IPS-NIHi11 (cell line): ENCODE results near the gene CHMP3.

ENCODE experiments used
- DNase-seq: peaks from one replicate; pipeline ENCODE4 v3.0.0; 2012; ENCODE audit warnings: mixed read lengths, low spot score

Gene CHMP3

GRCh38 chr2:86466306-86466705, 96.9 kb downstream of the CHMP3 start:
- DNase-seq: no peak

GRCh38 chr2:86464652-86465051, 98.6 kb downstream of the CHMP3 start:
- DNase-seq: no peak

- DNase-seq: no peak
Observed at GRCh38 chr2:86461042-86461743, 102.0 kb downstream of the CHMP3 start.

DNA sequence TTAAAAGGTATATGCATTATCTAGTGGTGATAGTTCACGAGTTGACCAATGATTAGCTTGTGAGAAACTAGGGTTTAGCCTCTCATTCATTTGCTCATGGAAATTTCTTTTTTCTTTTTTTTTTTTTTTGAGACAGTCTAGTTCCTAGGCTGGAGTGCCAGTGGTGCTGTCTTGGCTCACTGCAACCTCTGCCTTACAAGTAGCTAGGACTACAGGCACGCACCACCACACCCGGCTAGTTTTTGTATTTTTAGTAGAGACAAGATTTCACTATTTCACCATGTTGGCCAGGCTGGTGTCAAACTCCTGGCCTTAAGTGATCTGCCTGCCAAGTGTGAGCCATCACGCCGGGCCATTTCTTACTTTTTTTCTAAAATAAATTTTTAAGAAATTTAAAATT, 108.1 kb downstream of the CHMP3 start:
- DNase-seq: no peak

- DNase-seq: no peak
Observed at GRCh38 chr2:86454238-86454637, 109.0 kb downstream of the CHMP3 start.

DNA sequence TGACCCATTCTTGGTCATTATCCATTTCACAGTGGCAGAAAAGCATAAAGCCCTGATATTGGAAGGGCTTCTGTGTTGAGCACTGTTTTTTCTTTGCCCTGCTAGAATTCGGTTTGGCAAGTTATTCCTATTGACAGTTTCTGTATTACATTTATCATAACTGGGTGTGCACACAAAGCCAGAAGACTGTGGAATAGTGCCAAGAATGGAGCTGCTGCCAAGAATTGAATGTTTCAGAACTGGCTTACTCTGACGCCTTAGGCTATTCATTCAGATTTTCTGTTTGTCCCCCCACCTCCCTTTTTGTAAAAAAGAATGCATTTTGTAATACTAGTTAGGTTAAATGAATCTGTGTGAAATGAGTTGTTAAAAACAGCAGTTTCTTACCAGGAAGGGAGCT, 109.4 kb downstream of the CHMP3 start:
- no peak for DNase-seq
